Type B pancreatic cell (in vitro differentiated cells): Measurements from ENCODE around the gene TIGIT. TPM values are rescaled to one million over a fixed set of nuclear protein-coding genes. Genes with fewer than 3 reads are reported as not detected.

ENCODE experiments used
- DNase-seq: peaks from one replicate; pipeline ENCODE4 v3.0.0; 2021; ENCODE audit warnings: mixed read lengths; ENCODE audit not compliant: unreplicated experiment; ENCODE audit errors: extremely low spot score
- H3K27ac Mint-ChIP-seq: 2 replicates; pipeline ENCODE4 v1.8.0; 2021; ENCODE audit warnings: mild to moderate bottlenecking, mixed read lengths
- H3K27me3 Mint-ChIP-seq: 2 replicates; pipeline ENCODE4 v1.8.0; 2021; ENCODE audit warnings: mixed read lengths
- H3K36me3 Mint-ChIP-seq: 2 replicates; pipeline ENCODE4 v1.8.0; 2021; ENCODE audit warnings: mixed read lengths
- H3K4me1 Mint-ChIP-seq: one replicate; pipeline ENCODE4 v1.8.0; 2021; ENCODE audit warnings: mixed read lengths; ENCODE audit not compliant: unreplicated experiment
- H3K4me3 Mint-ChIP-seq: 2 replicates; pipeline ENCODE4 v1.8.0; 2021; ENCODE audit warnings: mild to moderate bottlenecking, mixed read lengths
- H3K9me3 Mint-ChIP-seq: 2 replicates; pipeline ENCODE4 v1.8.0; 2021; ENCODE audit warnings: mixed read lengths
- CTCF ChIP-seq: fragments of 200-600 bp; sonication (generic); conservative IDR thresholded peaks from 2 replicates; pipeline ENCODE4 v1.5.0; 2021; ENCODE audit warnings: antibody characterized with exemption, mild to moderate bottlenecking
- total RNA-seq: library from RNA; stranded (reverse); gene quantifications from 2 replicates; pipeline ENCODE4 v1.2.1, GENCODE V29; 2021; ENCODE audit warnings: low replicate concordance

TIGIT gene
- total RNA-seq, 1 donor from 2014 or later, result not detected

- H3K36me3 Mint-ChIP-seq, result no peaks in the 10 kb centered on the region
- no peak for DNase-seq
- H3K4me1 Mint-ChIP-seq, result no peaks in the 10 kb centered on the region
- H3K27me3 Mint-ChIP-seq, result peaks cover 11% of the 10 kb centered on the region
- no peak overlapping the region for H3K4me3 Mint-ChIP-seq
- TF ChIP-seq CTCF, result no peak
- no peak overlapping the region for H3K27ac Mint-ChIP-seq
- H3K9me3 Mint-ChIP-seq, result no peaks in the 10 kb centered on the region
Measured at GRCh38 chr3:114299941-114300624, 6.3 kb downstream of the TIGIT start.

- no peak for TF ChIP-seq CTCF
- Mint-ChIP-seq H3K4me3 (no peak overlapping the region), H3K36me3 (no peaks in the 10 kb centered on the region), H3K27ac (no peak overlapping the region), H3K4me1 (no peaks in the 10 kb centered on the region), H3K27me3 (peaks cover 11% of the 10 kb centered on the region), H3K9me3 (no peaks in the 10 kb centered on the region)
- DNase-seq, result no peak
Measured at GRCh38 chr3:114307222-114307830, 13.5 kb downstream of the TIGIT start.

GRCh38 chr3:114307832-114308231 is 14.0 kb downstream of the TIGIT start:
- no peaks in the 10 kb centered on the region for H3K4me1 Mint-ChIP-seq
- H3K4me3 Mint-ChIP-seq, result no peak overlapping the region
- no peak overlapping the region for H3K27ac Mint-ChIP-seq
- DNase-seq, result no peak
- no peak for TF ChIP-seq CTCF
- H3K27me3 Mint-ChIP-seq, result peaks cover 7% of the 10 kb centered on the region
- H3K9me3 Mint-ChIP-seq, result no peaks in the 10 kb centered on the region
- no peaks in the 10 kb centered on the region for H3K36me3 Mint-ChIP-seq

DNA sequence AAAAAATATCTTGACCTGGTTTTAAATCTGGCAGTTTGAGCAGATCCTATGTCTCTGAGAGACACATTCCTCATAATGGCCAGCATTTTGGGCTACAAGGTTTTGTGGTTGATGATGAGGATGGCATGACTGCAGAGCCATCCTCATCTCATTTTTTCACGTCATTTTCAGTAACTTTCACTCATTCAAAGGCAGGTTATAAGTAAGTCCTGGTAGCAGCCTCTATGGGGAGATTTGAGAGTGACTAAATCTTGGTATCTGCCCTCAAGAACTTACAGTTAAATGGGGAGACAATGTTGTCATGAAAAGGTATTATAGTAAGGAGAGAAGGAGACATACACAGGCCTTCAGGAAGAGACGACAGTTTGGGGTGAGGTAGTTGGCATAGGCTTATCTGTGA is 14.5 kb downstream of the TIGIT start:
- H3K27me3 Mint-ChIP-seq, result peaks cover 7% of the 10 kb centered on the region
- no peak overlapping the region for H3K4me3 Mint-ChIP-seq
- no peak for TF ChIP-seq CTCF
- H3K4me1 Mint-ChIP-seq, result no peaks in the 10 kb centered on the region
- no peak for DNase-seq
- H3K36me3 Mint-ChIP-seq, result no peaks in the 10 kb centered on the region
- no peaks in the 10 kb centered on the region for H3K9me3 Mint-ChIP-seq
- no peak overlapping the region for H3K27ac Mint-ChIP-seq

DNA sequence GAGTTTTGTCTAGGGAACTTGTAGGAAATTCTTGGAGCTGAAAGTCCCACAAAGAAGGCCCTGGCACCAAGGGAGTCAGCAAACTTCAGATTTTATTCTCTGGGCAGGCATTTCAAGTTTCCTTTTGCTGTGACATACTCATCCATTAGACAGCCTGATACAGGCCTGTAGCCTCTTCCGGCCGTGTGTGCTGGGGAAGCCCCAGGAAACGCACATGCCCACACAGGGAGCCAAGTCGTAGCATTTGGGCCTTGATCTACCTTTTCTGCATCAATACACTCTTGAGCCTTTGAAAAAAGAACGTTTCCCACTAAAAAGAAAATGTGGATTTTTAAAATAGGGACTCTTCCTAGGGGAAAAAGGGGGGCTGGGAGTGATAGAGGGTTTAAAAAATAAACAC is 15.0 kb downstream of the TIGIT start:
- no peaks in the 10 kb centered on the region for H3K4me1 Mint-ChIP-seq
- no peak for TF ChIP-seq CTCF
- DNase-seq, result no peak
- H3K4me3 Mint-ChIP-seq, result no peak overlapping the region
- H3K27ac Mint-ChIP-seq, result no peak overlapping the region
- no peaks in the 10 kb centered on the region for H3K9me3 Mint-ChIP-seq
- no peaks in the 10 kb centered on the region for H3K36me3 Mint-ChIP-seq
- H3K27me3 Mint-ChIP-seq, result peaks cover 7% of the 10 kb centered on the region
